GM23338 (cell line): ENCODE data around the gene ADCY4.

Experiments
- CREB1 ChIP-seq: fragments of 250-450 bp; sonication (Bioruptor Pico); IDR thresholded peaks from 2 replicates; pipeline ENCODE4 v1.5.0; 2020; ENCODE audit warnings: low read depth, mild to moderate bottlenecking, moderate library complexity
- EZH2 ChIP-seq: fragments of 200-600 bp; sonication (generic); IDR thresholded peaks from one replicate; pipeline ENCODE4 v1.8.0; 2017; ENCODE audit warnings: antibody characterized with exemption, mild to moderate bottlenecking, low read depth; ENCODE audit not compliant: unreplicated experiment
- EZH2phosphoT487 ChIP-seq: fragments of 200-600 bp; sonication (generic); IDR thresholded peaks from one replicate; pipeline ENCODE4 v1.8.1; 2018; ENCODE audit warnings: antibody characterized with exemption; ENCODE audit not compliant: unreplicated experiment
- POLR2AphosphoS5 ChIP-seq: IDR thresholded peaks from 2 replicates; pipeline ENCODE4 v1.6.1; 2016; ENCODE audit warnings: antibody characterized with exemption, low read depth
- STAT1 ChIP-seq: IDR thresholded peaks from one replicate; pipeline ENCODE4 v1.6.1; 2016; ENCODE audit warnings: antibody characterized with exemption; ENCODE audit not compliant: unreplicated experiment
- ZNF114 ChIP-seq: fragments of 250-450 bp; sonication (Bioruptor Pico); IDR thresholded peaks from 2 replicates; pipeline ENCODE4 v1.5.0; 2020; ENCODE audit warnings: mild to moderate bottlenecking, moderate library complexity
- ZNF331 ChIP-seq: fragments of 250-450 bp; sonication (Bioruptor Pico); IDR thresholded peaks from 2 replicates; pipeline ENCODE4 v1.5.0; 2020; ENCODE audit warnings: low read depth, mild to moderate bottlenecking, moderate library complexity
- TF ChIP-seq, protein P1 (sequence below), 2 experiments: fragments of 200-600 bp in 1 of 2; sonication (generic) in 1 of 2; conservative IDR thresholded peaks; 2 replicates each; pipeline versions ENCODE4 v1.5.1 to v1.6.1; 2016 to 2017; ENCODE audit warnings: antibody characterized with exemption in 2 of 2, low read depth in 2 of 2, mild to moderate bottlenecking in 2 of 2, moderate library complexity in 1 of 2
- TF ChIP-seq, protein P2 (sequence below): IDR thresholded peaks from 2 replicates; pipeline ENCODE4 v1.6.1; 2016; ENCODE audit warnings: antibody characterized with exemption
- TF ChIP-seq, protein P3 (sequence below): IDR thresholded peaks from one replicate; pipeline ENCODE4 v1.6.1; 2018; ENCODE audit warnings: antibody characterized with exemption; ENCODE audit not compliant: unreplicated experiment

DNA sequence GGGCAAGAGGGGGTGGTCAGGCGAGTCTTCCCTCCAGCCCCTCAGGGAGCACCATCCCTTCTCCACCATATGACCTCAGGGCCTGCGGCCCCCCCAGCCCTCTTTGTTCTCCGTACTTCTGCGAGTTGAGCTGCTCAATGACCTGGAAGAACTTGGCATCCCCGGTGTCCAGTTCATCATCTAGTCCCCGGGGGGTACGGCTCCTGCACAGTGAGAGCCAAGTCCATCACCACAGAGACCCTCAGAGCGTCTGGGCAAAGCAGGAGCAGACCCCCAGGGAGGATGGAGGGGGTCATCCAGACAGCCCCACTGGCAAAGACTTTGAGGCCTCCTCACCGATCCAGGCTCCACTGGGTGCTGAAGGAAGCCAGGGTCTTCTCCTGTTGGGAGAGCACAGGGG, 8.9 kb downstream of the ADCY4 start:
- TF ChIP-seq, protein P1, sequence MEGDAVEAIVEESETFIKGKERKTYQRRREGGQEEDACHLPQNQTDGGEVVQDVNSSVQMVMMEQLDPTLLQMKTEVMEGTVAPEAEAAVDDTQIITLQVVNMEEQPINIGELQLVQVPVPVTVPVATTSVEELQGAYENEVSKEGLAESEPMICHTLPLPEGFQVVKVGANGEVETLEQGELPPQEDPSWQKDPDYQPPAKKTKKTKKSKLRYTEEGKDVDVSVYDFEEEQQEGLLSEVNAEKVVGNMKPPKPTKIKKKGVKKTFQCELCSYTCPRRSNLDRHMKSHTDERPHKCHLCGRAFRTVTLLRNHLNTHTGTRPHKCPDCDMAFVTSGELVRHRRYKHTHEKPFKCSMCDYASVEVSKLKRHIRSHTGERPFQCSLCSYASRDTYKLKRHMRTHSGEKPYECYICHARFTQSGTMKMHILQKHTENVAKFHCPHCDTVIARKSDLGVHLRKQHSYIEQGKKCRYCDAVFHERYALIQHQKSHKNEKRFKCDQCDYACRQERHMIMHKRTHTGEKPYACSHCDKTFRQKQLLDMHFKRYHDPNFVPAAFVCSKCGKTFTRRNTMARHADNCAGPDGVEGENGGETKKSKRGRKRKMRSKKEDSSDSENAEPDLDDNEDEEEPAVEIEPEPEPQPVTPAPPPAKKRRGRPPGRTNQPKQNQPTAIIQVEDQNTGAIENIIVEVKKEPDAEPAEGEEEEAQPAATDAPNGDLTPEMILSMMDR (conservative IDR thresholded peaks at IDR 0.05; ENCODE audit: low read depth in 2 of 2), result no peak
- no peak for TF ChIP-seq EZH2
- TF ChIP-seq CREB1 (CRISPR knock-in tag), result no peak
- no peak for TF ChIP-seq STAT1
- TF ChIP-seq EZH2phosphoT487, result no peak
- TF ChIP-seq, protein P2, sequence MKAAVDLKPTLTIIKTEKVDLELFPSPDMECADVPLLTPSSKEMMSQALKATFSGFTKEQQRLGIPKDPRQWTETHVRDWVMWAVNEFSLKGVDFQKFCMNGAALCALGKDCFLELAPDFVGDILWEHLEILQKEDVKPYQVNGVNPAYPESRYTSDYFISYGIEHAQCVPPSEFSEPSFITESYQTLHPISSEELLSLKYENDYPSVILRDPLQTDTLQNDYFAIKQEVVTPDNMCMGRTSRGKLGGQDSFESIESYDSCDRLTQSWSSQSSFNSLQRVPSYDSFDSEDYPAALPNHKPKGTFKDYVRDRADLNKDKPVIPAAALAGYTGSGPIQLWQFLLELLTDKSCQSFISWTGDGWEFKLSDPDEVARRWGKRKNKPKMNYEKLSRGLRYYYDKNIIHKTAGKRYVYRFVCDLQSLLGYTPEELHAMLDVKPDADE, result no peak
- TF ChIP-seq, protein P3, sequence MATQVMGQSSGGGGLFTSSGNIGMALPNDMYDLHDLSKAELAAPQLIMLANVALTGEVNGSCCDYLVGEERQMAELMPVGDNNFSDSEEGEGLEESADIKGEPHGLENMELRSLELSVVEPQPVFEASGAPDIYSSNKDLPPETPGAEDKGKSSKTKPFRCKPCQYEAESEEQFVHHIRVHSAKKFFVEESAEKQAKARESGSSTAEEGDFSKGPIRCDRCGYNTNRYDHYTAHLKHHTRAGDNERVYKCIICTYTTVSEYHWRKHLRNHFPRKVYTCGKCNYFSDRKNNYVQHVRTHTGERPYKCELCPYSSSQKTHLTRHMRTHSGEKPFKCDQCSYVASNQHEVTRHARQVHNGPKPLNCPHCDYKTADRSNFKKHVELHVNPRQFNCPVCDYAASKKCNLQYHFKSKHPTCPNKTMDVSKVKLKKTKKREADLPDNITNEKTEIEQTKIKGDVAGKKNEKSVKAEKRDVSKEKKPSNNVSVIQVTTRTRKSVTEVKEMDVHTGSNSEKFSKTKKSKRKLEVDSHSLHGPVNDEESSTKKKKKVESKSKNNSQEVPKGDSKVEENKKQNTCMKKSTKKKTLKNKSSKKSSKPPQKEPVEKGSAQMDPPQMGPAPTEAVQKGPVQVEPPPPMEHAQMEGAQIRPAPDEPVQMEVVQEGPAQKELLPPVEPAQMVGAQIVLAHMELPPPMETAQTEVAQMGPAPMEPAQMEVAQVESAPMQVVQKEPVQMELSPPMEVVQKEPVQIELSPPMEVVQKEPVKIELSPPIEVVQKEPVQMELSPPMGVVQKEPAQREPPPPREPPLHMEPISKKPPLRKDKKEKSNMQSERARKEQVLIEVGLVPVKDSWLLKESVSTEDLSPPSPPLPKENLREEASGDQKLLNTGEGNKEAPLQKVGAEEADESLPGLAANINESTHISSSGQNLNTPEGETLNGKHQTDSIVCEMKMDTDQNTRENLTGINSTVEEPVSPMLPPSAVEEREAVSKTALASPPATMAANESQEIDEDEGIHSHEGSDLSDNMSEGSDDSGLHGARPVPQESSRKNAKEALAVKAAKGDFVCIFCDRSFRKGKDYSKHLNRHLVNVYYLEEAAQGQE, result no peak
- no peak for TF ChIP-seq POLR2AphosphoS5
- no peak for TF ChIP-seq ZNF331 (CRISPR knock-in tag)
- TF ChIP-seq ZNF114 (CRISPR knock-in tag), result no peak
